Astrocyte of the spinal cord (primary cell): ENCODE results near the gene EEFSEC.

Experiments
- DNase-seq: peaks from one replicate; pipeline ENCODE4 v3.0.0; 2011; ENCODE audit warnings: low read depth, low spot score
- H3K4me3 ChIP-seq: 2 replicates; pipeline ENCODE4 v1.5.1; 2011; ENCODE audit warnings: low read depth, mild to moderate bottlenecking, low read length, moderate library complexity
- CTCF ChIP-seq: IDR thresholded peaks from 2 replicates; pipeline ENCODE4 v1.5.1; 2012; ENCODE audit warnings: low read depth, mild to moderate bottlenecking, low read length, inconsistent platforms
- in situ Hi-C: cut with HindIII; loops from 2 replicates; pipeline ENCODE4 v1.10.0; 2017; ENCODE audit warnings: low sequenced_read_pairs

EEFSEC gene

DNA sequence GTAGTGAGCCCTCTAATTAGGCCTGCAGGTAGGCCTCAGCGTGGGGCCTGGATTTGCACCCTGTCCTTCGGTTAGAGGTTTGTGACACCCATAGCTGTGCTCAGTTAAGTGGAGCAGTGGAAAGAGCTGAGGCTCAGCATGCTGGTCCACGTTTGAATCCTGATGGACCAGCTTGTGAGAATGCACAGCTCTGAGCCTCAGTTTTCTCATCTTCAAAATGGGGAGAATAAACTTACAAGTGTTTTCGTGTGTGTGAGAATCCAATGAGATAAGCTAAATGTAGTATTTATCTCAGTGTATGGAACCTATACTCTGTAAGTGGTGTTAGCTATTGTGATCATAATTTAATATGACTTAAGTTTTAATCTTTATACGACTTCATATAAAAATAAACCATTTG lies 22.5 kb downstream of the EEFSEC start:
- TF ChIP-seq CTCF = no peak
- in situ Hi-C loops = no loop called here
- no peak overlapping the region for H3K4me3 ChIP-seq
- no peak for DNase-seq

DNA sequence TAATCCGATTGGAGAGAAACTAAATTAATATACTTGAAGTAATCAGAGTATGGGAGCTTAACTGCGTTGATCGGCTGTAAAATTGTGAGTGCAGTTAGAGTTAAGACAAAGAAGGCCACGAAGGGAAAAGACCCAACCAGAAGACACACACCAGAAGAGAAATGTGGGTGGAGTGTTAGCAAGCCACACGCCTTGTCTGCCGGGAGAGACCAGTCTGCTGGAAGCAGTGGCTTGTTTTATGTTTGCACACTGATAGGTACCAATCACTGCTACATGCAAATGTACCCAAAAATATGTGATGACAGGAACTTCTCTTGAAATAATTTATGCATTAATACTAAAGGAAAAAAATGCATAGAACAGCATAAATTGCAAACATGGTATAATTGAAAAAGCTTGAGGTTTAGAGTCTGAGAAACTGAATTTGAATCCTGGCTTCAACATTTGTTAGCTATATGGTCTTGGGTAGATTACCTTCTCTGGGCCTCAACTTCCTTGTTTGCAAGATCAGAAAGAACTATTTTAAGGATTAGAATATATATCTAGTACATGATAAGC lies 23.1 kb downstream of the EEFSEC start:
- in situ Hi-C loops = no loop called here
- H3K4me3 ChIP-seq = no peak overlapping the region
- no peak for TF ChIP-seq CTCF
- DNase-seq = no peak

DNA sequence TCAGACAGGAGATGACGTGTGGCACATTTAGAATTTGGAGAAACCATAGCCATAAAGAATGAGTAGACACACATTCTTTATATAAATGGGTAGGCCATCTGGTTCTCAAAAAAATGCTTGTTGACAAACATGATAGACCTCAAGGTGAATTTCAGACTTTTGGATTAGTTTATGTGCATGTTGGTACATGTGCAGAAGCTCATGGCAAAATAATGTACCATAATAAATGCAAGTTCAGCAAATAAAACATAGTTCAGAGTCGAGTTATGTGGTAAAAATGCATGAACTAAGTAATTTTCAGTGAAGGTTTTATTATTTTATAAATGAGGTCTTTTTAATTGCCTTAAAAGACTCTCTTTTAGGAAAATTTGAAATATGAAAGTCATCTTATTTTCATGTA lies 24.6 kb downstream of the EEFSEC start:
- no peak for DNase-seq
- TF ChIP-seq CTCF = no peak
- in situ Hi-C loops = no loop called here
- no peak overlapping the region for H3K4me3 ChIP-seq

- in situ Hi-C loops = no loop called here
- no peak overlapping the region for H3K4me3 ChIP-seq
- no peak for TF ChIP-seq CTCF
- no peak for DNase-seq
These were observed 25.7 kb downstream of the EEFSEC start for GRCh38 chr3:128178782-128179483.

- in situ Hi-C loops = no loop called here
- H3K4me3 ChIP-seq = no peak overlapping the region
- TF ChIP-seq CTCF = no peak
- DNase-seq = no peak
These were observed 26.2 kb downstream of the EEFSEC start for GRCh38 chr3:128179484-128179819.

GRCh38 chr3:128180436-128180835 lies 27.2 kb downstream of the EEFSEC start:
- no peak overlapping the region for H3K4me3 ChIP-seq
- in situ Hi-C loops = no loop called here
- no peak for DNase-seq
- TF ChIP-seq CTCF = no peak
